WTC11 (cell line): ENCODE measurements around the gene PCBP3. TPM values are rescaled to one million over a fixed set of nuclear protein-coding genes. Genes with fewer than 3 reads are reported as not detected.

ENCODE experiments used
- ATAC-seq: fragments of 200-7000 bp; cut with Tn5 transposase; 2 replicates; pipeline ENCODE4 v1.10.0; 2021; ENCODE audit warnings: mild to moderate bottlenecking, moderate library complexity
- CTCF ChIA-PET: fragments of 300-600 bp; sonication (Branson Sonifier 250); formaldehyde crosslinking; loops from one replicate; lab custom pipeline; 2021; ENCODE audit warnings: antibody characterized with exemption; lab: Charles Lee
- POLR2A ChIA-PET: fragments of 350-600 bp; sonication (Branson Sonifier 250); formaldehyde crosslinking; loops from one replicate; lab custom pipeline; 2021; ENCODE audit warnings: antibody characterized with exemption; lab: Charles Lee
- DNase-seq: peaks from one replicate; pipeline ENCODE4 v3.0.0; 2021; ENCODE audit warnings: low spot score
- H3K27ac Mint-ChIP-seq: 2 replicates; pipeline ENCODE4 v1.8.0; 2021; ENCODE audit warnings: mixed read lengths
- H3K27me3 Mint-ChIP-seq: 2 replicates; pipeline ENCODE4 v1.8.0; 2021; ENCODE audit warnings: low read depth, mild to moderate bottlenecking, moderate library complexity, mixed read lengths
- H3K36me3 Mint-ChIP-seq: 2 replicates; pipeline ENCODE4 v1.8.0; 2021; ENCODE audit warnings: mixed read lengths
- H3K4me1 Mint-ChIP-seq: 2 replicates; pipeline ENCODE4 v1.8.0; 2022; ENCODE audit warnings: mixed read lengths
- H3K4me3 Mint-ChIP-seq: 2 replicates; pipeline ENCODE4 v1.8.0; 2021; ENCODE audit warnings: mild to moderate bottlenecking, moderate library complexity, mixed read lengths
- H3K9me3 Mint-ChIP-seq: 2 replicates; pipeline ENCODE4 v1.8.0; 2021; ENCODE audit warnings: mixed read lengths
- AR ChIP-seq: fragments of 250-450 bp; sonication (Bioruptor Pico); IDR thresholded peaks from 2 replicates; pipeline ENCODE4 v1.9.0; 2021; ENCODE audit warnings: mild to moderate bottlenecking
- CREB1 ChIP-seq: sonication (generic); formaldehyde crosslinking; IDR thresholded peaks from 2 replicates; pipeline ENCODE4 v1.8.0; 2023; ENCODE audit warnings: mild to moderate bottlenecking, missing genetic modification reagents
- CTCF ChIP-seq: fragments of 200-600 bp; IDR thresholded peaks from 2 replicates; pipeline ENCODE4 v1.8.0; 2022; ENCODE audit warnings: antibody characterized with exemption
- ELF4 ChIP-seq: sonication (generic); formaldehyde crosslinking; IDR thresholded peaks from 2 replicates; pipeline ENCODE4 v1.8.1; 2022; ENCODE audit warnings: low read depth, mild to moderate bottlenecking, moderate library complexity, missing genetic modification reagents
- EMX1 ChIP-seq: fragments of 250-450 bp; sonication (Bioruptor Pico); IDR thresholded peaks from 2 replicates; pipeline ENCODE4 v1.8.0; 2021; ENCODE audit warnings: mild to moderate bottlenecking
- ESRRA ChIP-seq: sonication (generic); formaldehyde crosslinking; IDR thresholded peaks from 2 replicates; pipeline ENCODE4 v1.8.1; 2022; ENCODE audit warnings: mild to moderate bottlenecking, missing genetic modification reagents, borderline replicate concordance
- ETV6 ChIP-seq: sonication (generic); formaldehyde crosslinking; IDR thresholded peaks from 2 replicates; pipeline ENCODE4 v1.8.1; 2022; ENCODE audit warnings: mild to moderate bottlenecking, missing genetic modification reagents
- IRF2 ChIP-seq: sonication (generic); formaldehyde crosslinking; IDR thresholded peaks from 2 replicates; pipeline ENCODE4 v1.8.0; 2022; ENCODE audit warnings: low read depth, missing genetic modification reagents, borderline replicate concordance
- NFE2L1 ChIP-seq: sonication (generic); formaldehyde crosslinking; IDR thresholded peaks from 2 replicates; pipeline ENCODE4 v1.8.1; 2023; ENCODE audit warnings: missing genetic modification reagents
- SMAD4 ChIP-seq: sonication (generic); formaldehyde crosslinking; IDR thresholded peaks from 2 replicates; pipeline ENCODE4 v1.8.0; 2022; ENCODE audit warnings: mild to moderate bottlenecking, missing genetic modification reagents
- ZBTB43 ChIP-seq: sonication (generic); formaldehyde crosslinking; IDR thresholded peaks from 2 replicates; pipeline ENCODE4 v1.8.1; 2023; ENCODE audit warnings: mild to moderate bottlenecking, missing genetic modification reagents
- ZMAT4 ChIP-seq: fragments of 250-450 bp; sonication (Bioruptor Pico); IDR thresholded peaks from 2 replicates; pipeline ENCODE4 v1.9.0; 2021; ENCODE audit warnings: mild to moderate bottlenecking
- ZNF121 ChIP-seq: sonication (generic); formaldehyde crosslinking; IDR thresholded peaks from 2 replicates; pipeline ENCODE4 v1.8.0; 2023; ENCODE audit warnings: missing genetic modification reagents
- ZNF219 ChIP-seq: sonication (generic); formaldehyde crosslinking; IDR thresholded peaks from 2 replicates; pipeline ENCODE4 v1.8.0; 2023; ENCODE audit warnings: missing genetic modification reagents, mild to moderate bottlenecking, borderline replicate concordance
- ZNF263 ChIP-seq: sonication (generic); formaldehyde crosslinking; IDR thresholded peaks from 2 replicates; pipeline ENCODE4 v1.8.1; 2022; ENCODE audit warnings: low read depth, mild to moderate bottlenecking, moderate library complexity, missing genetic modification reagents
- ZNF423 ChIP-seq: fragments of 250-450 bp; sonication (Bioruptor Pico); IDR thresholded peaks from 2 replicates; pipeline ENCODE4 v2.1.2; 2022; ENCODE audit warnings: mild to moderate bottlenecking, moderate library complexity
- ZSCAN18 ChIP-seq: fragments of 250-450 bp; sonication (Bioruptor Pico); IDR thresholded peaks from 2 replicates; pipeline ENCODE4 v2.1.2; 2022; ENCODE audit warnings: mild to moderate bottlenecking, moderate library complexity
- total RNA-seq: library from RNA; stranded (reverse); gene quantifications from 3 replicates; pipeline ENCODE4 v1.2.3, GENCODE V29; 2021

PCBP3 gene
- total RNA-seq, 1 experiment from 2014 or later, result 8.5 TPM

- no peak for TF ChIP-seq ZSCAN18 (CRISPR knock-in tag)
These were observed 36.7 kb downstream of the PCBP3 start (continued) for GRCh38 chr21:45680215-45680614.

GRCh38 chr21:45695086-45695485 lies 51.6 kb downstream of the PCBP3 start:
- DNase-seq (peak; percentile 48), ATAC-seq (peak; percentile 74)
- CTCF ChIA-PET, result no interaction called here
- H3K27me3 Mint-ChIP-seq, result no peaks in the 10 kb centered on the region
- POLR2A ChIA-PET, result no interaction called here
- H3K4me3 Mint-ChIP-seq, result no peak overlapping the region
- H3K9me3 Mint-ChIP-seq, result peaks cover 6% of the 10 kb centered on the region
- no peaks in the 10 kb centered on the region for H3K36me3 Mint-ChIP-seq
- 0 out of 2 replicates have a peak, but pooled peaks have one; percentile 25 for TF ChIP-seq CTCF
- TF ChIP-seq CREB1 (CRISPR knock-in tag), result no peak
- H3K27ac Mint-ChIP-seq, result no peak overlapping the region
- no peaks in the 10 kb centered on the region for H3K4me1 Mint-ChIP-seq

GRCh38 chr21:45698493-45699184 lies 55.1 kb downstream of the PCBP3 start:
- POLR2A ChIA-PET, result interaction anchor here (0.6 kb wide), 1 partner anchor 15 kb away, joined by 4 read pairs; no protein-coding TSS in a partner anchor
- no peak for DNase-seq
- Mint-ChIP-seq H3K27ac (no peak overlapping the region), H3K9me3 (peaks cover 6% of the 10 kb centered on the region), H3K4me3 (no peak overlapping the region), H3K4me1 (no peaks in the 10 kb centered on the region), H3K27me3 (no peaks in the 10 kb centered on the region), H3K36me3 (no peaks in the 10 kb centered on the region)
- CTCF ChIA-PET, result interaction anchor here (0.7 to 1.1 kb wide), 2 partner anchors 122 to 182 kb away, joined by 3 to 4 read pairs; no protein-coding TSS in a partner anchor
- TF ChIP-seq CREB1 (CRISPR knock-in tag), result no peak
- no peak for ATAC-seq

GRCh38 chr21:45699251-45699942 lies 55.9 kb downstream of the PCBP3 start:
- ATAC-seq, result no peak
- no peak overlapping the region for H3K27ac Mint-ChIP-seq
- H3K9me3 Mint-ChIP-seq, result peaks cover 6% of the 10 kb centered on the region
- DNase-seq, result no peak
- H3K4me1 Mint-ChIP-seq, result no peaks in the 10 kb centered on the region
- CTCF ChIA-PET, result interaction anchor here (0.7 to 1.3 kb wide), 2 partner anchors 121 kb away, joined by 3 read pairs; no protein-coding TSS in a partner anchor
- POLR2A ChIA-PET, result no interaction called here
- no peak overlapping the region for H3K4me3 Mint-ChIP-seq
- no peaks in the 10 kb centered on the region for H3K36me3 Mint-ChIP-seq
- H3K27me3 Mint-ChIP-seq, result no peaks in the 10 kb centered on the region
- TF ChIP-seq ZNF263 (no peak), SMAD4 (CRISPR knock-in tag) (no peak), ELF4 (CRISPR knock-in tag) (no peak), ZBTB43 (CRISPR knock-in tag) (no peak), ETV6 (no peak), EMX1 (CRISPR knock-in tag) (no peak), NFE2L1 (no peak), IRF2 (CRISPR knock-in tag) (no peak), AR (CRISPR knock-in tag) (no peak), ZNF423 (CRISPR knock-in tag) (no peak), CTCF (no peak), ZNF219 (CRISPR knock-in tag) (no peak), ESRRA (CRISPR knock-in tag) (no peak), ZNF121 (CRISPR knock-in tag) (no peak), ZMAT4 (CRISPR knock-in tag) (no peak)
